SU-DHL-6 (cell line): ENCODE measurements around the gene HARS1.

ENCODE experiments used
- EZH2phosphoT487 ChIP-seq: fragments of 200-600 bp; sonication (generic), shearing (Covaris generic); conservative IDR thresholded peaks from 2 replicates; pipeline ENCODE4 v1.6.1; 2018; ENCODE audit warnings: mild to moderate bottlenecking, antibody characterized with exemption, low read length, moderate library complexity, mixed read lengths
- TF ChIP-seq, protein P1 (sequence below): fragments of 200-600 bp; sonication (generic); IDR thresholded peaks from one replicate; pipeline ENCODE4 v1.5.1; 2017; ENCODE audit warnings: antibody characterized with exemption, mild to moderate bottlenecking, low read length, moderate library complexity; ENCODE audit not compliant: insufficient read depth, poor library complexity, severe bottlenecking

GRCh38 chr5:140658870-140659269 lies 32.3 kb downstream of the HARS1 start:
- TF ChIP-seq, protein P1, sequence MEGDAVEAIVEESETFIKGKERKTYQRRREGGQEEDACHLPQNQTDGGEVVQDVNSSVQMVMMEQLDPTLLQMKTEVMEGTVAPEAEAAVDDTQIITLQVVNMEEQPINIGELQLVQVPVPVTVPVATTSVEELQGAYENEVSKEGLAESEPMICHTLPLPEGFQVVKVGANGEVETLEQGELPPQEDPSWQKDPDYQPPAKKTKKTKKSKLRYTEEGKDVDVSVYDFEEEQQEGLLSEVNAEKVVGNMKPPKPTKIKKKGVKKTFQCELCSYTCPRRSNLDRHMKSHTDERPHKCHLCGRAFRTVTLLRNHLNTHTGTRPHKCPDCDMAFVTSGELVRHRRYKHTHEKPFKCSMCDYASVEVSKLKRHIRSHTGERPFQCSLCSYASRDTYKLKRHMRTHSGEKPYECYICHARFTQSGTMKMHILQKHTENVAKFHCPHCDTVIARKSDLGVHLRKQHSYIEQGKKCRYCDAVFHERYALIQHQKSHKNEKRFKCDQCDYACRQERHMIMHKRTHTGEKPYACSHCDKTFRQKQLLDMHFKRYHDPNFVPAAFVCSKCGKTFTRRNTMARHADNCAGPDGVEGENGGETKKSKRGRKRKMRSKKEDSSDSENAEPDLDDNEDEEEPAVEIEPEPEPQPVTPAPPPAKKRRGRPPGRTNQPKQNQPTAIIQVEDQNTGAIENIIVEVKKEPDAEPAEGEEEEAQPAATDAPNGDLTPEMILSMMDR = no peak
- no peak for TF ChIP-seq EZH2phosphoT487
